IMR-90 (cell line): Measurements from ENCODE around the gene EHBP1. TPM values are rescaled to one million over a fixed set of nuclear protein-coding genes. Genes with fewer than 3 reads are reported as not detected.

Experiments
- ATAC-seq: fragments of 200-7000 bp; cut with Tn5 transposase; 2 replicates; pipeline ENCODE4 v1.9.1; 2020; ENCODE audit warnings: low read depth, mild to moderate bottlenecking, moderate library complexity
- BruUV-seq: library from RNA; stranded (reverse); fragments of 400-500 nt; replicated peaks from 2 replicates; lab custom pipeline; 2021; lab: Mats Ljungman, UMichigan
- CTCF ChIA-PET: fragments of 300-600 bp; formaldehyde crosslinking; extraction: SDS; loops from one replicate; lab custom pipeline; 2021; ENCODE audit warnings: antibody characterized with exemption; lab: Yijun Ruan, JAX
- POLR2A ChIA-PET: fragments of 300-600 bp; sonication (Branson Sonifier 250); formaldehyde crosslinking; loops from one replicate; lab custom pipeline; 2022; ENCODE audit warnings: antibody characterized with exemption; ENCODE audit not compliant: unreplicated experiment; lab: Charles Lee
- DNase-seq: peaks from one replicate; pipeline ENCODE4 v3.0.0; 2013
- H2AFZ ChIP-seq: replicated peaks from 2 replicates; pipeline ENCODE3; 2013; ENCODE audit warnings: low read length, mild to moderate bottlenecking; ENCODE audit not compliant: poor library complexity
- H2AK5ac ChIP-seq: 2 replicates; pipeline ENCODE4 v1.6.1; 2013; ENCODE audit warnings: low read depth, low read length, inconsistent platforms
- H2AK9ac ChIP-seq: replicated peaks from 2 replicates; pipeline ENCODE3; 2013; ENCODE audit warnings: mild to moderate bottlenecking, low read depth, low read length, moderate library complexity; ENCODE audit not compliant: poor library complexity
- H2BK120ac ChIP-seq: 2 replicates; pipeline ENCODE4 v1.6.1; 2013; ENCODE audit warnings: low read depth, low read length, inconsistent platforms
- H2BK15ac ChIP-seq: 3 replicates; pipeline ENCODE4 v1.6.1; 2013; ENCODE audit warnings: low read depth, low read length, inconsistent platforms
- H2BK20ac ChIP-seq: 2 replicates; pipeline ENCODE4 v1.6.1; 2013; ENCODE audit warnings: low read depth, mild to moderate bottlenecking, inconsistent platforms, low read length, moderate library complexity
- H2BK5ac ChIP-seq: 2 replicates; pipeline ENCODE4 v1.6.1; 2013; ENCODE audit warnings: mild to moderate bottlenecking, low read depth, low read length, inconsistent platforms; ENCODE audit not compliant: poor library complexity, severe bottlenecking
- H3K14ac ChIP-seq: replicated peaks from 2 replicates; pipeline ENCODE4 v1.6.1; 2013; ENCODE audit warnings: low read depth, low read length, inconsistent platforms
- H3K18ac ChIP-seq: 2 replicates; pipeline ENCODE4 v1.6.1; 2013; ENCODE audit warnings: low read depth, low read length, control low read depth
- H3K23ac ChIP-seq: 2 replicates; pipeline ENCODE4 v1.6.1; 2013; ENCODE audit warnings: low read depth, low read length, inconsistent platforms
- H3K27ac ChIP-seq: 2 replicates; pipeline ENCODE4 v1.5.1; 2013; ENCODE audit warnings: mild to moderate bottlenecking, control low read depth, low read length; ENCODE audit not compliant: insufficient read depth
- H3K27me3 ChIP-seq: 2 replicates; pipeline ENCODE4 v1.6.1; 2013; ENCODE audit warnings: low read length; ENCODE audit not compliant: control insufficient read depth, insufficient read depth
- H3K36me3 ChIP-seq: 2 replicates; pipeline ENCODE4 v1.6.1; 2013; ENCODE audit warnings: low read length, mixed read lengths; ENCODE audit not compliant: control insufficient read depth, insufficient read depth
- H3K4ac ChIP-seq: 2 replicates; pipeline ENCODE4 v1.6.1; 2013; ENCODE audit warnings: low read depth, low read length, inconsistent platforms
- H3K4me1 ChIP-seq: 2 replicates; pipeline ENCODE4 v1.6.1; 2013; ENCODE audit warnings: low read length, mixed read lengths; ENCODE audit not compliant: control insufficient read depth, insufficient read depth
- H3K4me2 ChIP-seq: 2 replicates; pipeline ENCODE4 v1.6.1; 2013; ENCODE audit warnings: low read depth, mild to moderate bottlenecking, control low read depth, low read length, moderate library complexity
- H3K4me3 ChIP-seq: 2 replicates; pipeline ENCODE4 v1.5.1; 2013; ENCODE audit warnings: low read depth, mild to moderate bottlenecking, control low read depth, low read length, moderate library complexity; ENCODE audit not compliant: insufficient read depth
- H3K56ac ChIP-seq: 2 replicates; pipeline ENCODE4 v1.6.1; 2013; ENCODE audit warnings: low read length, inconsistent platforms; ENCODE audit not compliant: insufficient read depth; ENCODE audit errors: extremely low read depth
- H3K79me1 ChIP-seq, 2 experiments: 2 replicates each; pipeline ENCODE4 v1.6.1; 2013; ENCODE audit warnings: low read length in 2 of 2, inconsistent platforms in 1 of 2, low read depth in 1 of 2
- H3K9ac ChIP-seq: 2 replicates; pipeline ENCODE4 v1.6.1; 2013; ENCODE audit warnings: low read depth, low read length, control low read depth
- H3K9me1 ChIP-seq: 2 replicates; pipeline ENCODE4 v1.6.1; 2013; ENCODE audit warnings: low read length, inconsistent platforms; ENCODE audit not compliant: insufficient read depth
- H3K9me3 ChIP-seq: 2 replicates; pipeline ENCODE4 v1.6.1; 2013; ENCODE audit warnings: low read length; ENCODE audit not compliant: control insufficient read depth, insufficient read depth
- H4K20me1 ChIP-seq: 2 replicates; pipeline ENCODE4 v1.6.1; 2013; ENCODE audit warnings: low read length, inconsistent platforms; ENCODE audit not compliant: insufficient read depth
- H4K5ac ChIP-seq: 2 replicates; pipeline ENCODE4 v1.6.1; 2013; ENCODE audit warnings: mild to moderate bottlenecking, low read depth, low read length, control low read depth
- H4K8ac ChIP-seq, 2 experiments: 2 replicates each; pipeline ENCODE4 v1.6.1; 2013; ENCODE audit warnings: low read depth in 2 of 2, low read length in 2 of 2, control low read depth in 1 of 2, inconsistent platforms in 1 of 2
- H4K91ac ChIP-seq: 2 replicates; pipeline ENCODE4 v1.6.1; 2013; ENCODE audit warnings: low read depth, low read length, inconsistent platforms; ENCODE audit not compliant: insufficient read depth
- BHLHE40 ChIP-seq: fragments of 150-350 bp; IDR thresholded peaks from 2 replicates; pipeline ENCODE4 v1.6.1; 2016; ENCODE audit warnings: mild to moderate bottlenecking, low read depth, low read length
- CEBPB ChIP-seq: IDR thresholded peaks from 2 replicates; pipeline ENCODE4 v1.6.1; 2012; ENCODE audit warnings: low read depth, low read length, improper control_type of control experiment
- CHD1 ChIP-seq: IDR thresholded peaks from 2 replicates; pipeline ENCODE4 v1.6.1; 2012; ENCODE audit warnings: low read depth, low read length, improper control_type of control experiment
- ELK1 ChIP-seq: fragments of 150-350 bp; IDR thresholded peaks from 2 replicates; pipeline ENCODE4 v1.6.1; 2016; ENCODE audit warnings: low read depth, mild to moderate bottlenecking, low read length, moderate library complexity, borderline replicate concordance
- MAFK ChIP-seq: IDR thresholded peaks from 2 replicates; pipeline ENCODE4 v1.6.1; 2012; ENCODE audit warnings: low read depth, low read length, improper control_type of control experiment
- MXI1 ChIP-seq: IDR thresholded peaks from 2 replicates; pipeline ENCODE4 v1.6.1; 2012; ENCODE audit warnings: low read depth, mild to moderate bottlenecking, low read length, moderate library complexity, borderline replicate concordance
- NFE2L2 ChIP-seq: fragments of 150-350 bp; IDR thresholded peaks from 2 replicates; pipeline ENCODE4 v1.6.1; 2016; ENCODE audit warnings: low read depth, mild to moderate bottlenecking, low read length
- POLR2A ChIP-seq: IDR thresholded peaks from 2 replicates; pipeline ENCODE4 v1.6.1; 2012; ENCODE audit warnings: mild to moderate bottlenecking, low read depth, low read length
- RAD21 ChIP-seq: IDR thresholded peaks from 2 replicates; pipeline ENCODE4 v1.6.1; 2012; ENCODE audit warnings: low read length, improper control_type of control experiment
- RCOR1 ChIP-seq: IDR thresholded peaks from 2 replicates; pipeline ENCODE4 v1.6.1; 2012; ENCODE audit warnings: mild to moderate bottlenecking, low read length, improper control_type of control experiment; ENCODE audit not compliant: insufficient replicate concordance
- RFX5 ChIP-seq: IDR thresholded peaks from 2 replicates; pipeline ENCODE4 v1.8.0; 2012; ENCODE audit warnings: low read depth, mild to moderate bottlenecking, low read length, moderate library complexity
- SMC3 ChIP-seq: fragments of 150-350 bp; IDR thresholded peaks from 2 replicates; pipeline ENCODE4 v1.6.1; 2016; ENCODE audit warnings: low read depth, mild to moderate bottlenecking, antibody characterized with exemption, low read length, moderate library complexity
- USF2 ChIP-seq: fragments of 150-350 bp; IDR thresholded peaks from 2 replicates; pipeline ENCODE4 v1.6.1; 2017; ENCODE audit warnings: mild to moderate bottlenecking, antibody characterized with exemption, low read length, low read depth
- WGBS, 2 experiments: methylation state at CpG; one replicate each; pipeline versions ENCODE4 v1.1.5 to v1.1.7; 2013; ENCODE audit warnings: missing lambda C conversion rate in 2 of 2; ENCODE audit not compliant: insufficient read length in 1 of 2; ENCODE audit errors: extremely low coverage in 2 of 2; 5-methylcytosine and 5-hydroxymethylcytosine counted together
- dilution Hi-C: fragments of 300-500 bp; cut with HindIII; formaldehyde crosslinking; loops from one replicate; pipeline ENCODE4 v1.14.3; 2018; ENCODE audit warnings: low sequenced_read_pairs; ENCODE audit not compliant: unreplicated experiment
- in situ Hi-C: fragments of 300-500 bp; cut with MboI; formaldehyde crosslinking; loops from 3 replicates; pipeline ENCODE4 v1.14.3; 2019; ENCODE audit warnings: low sequenced_read_pairs, inconsistent platforms, mixed read lengths
- intact Hi-C: fragments of 100-400 bp; cut with micrococcal nuclease; formaldehyde crosslinking; loops from 2 replicates; pipeline ENCODE4 v1.10.0; 2022
- polyA plus RNA-seq, 3 experiments: library from polyadenylated mRNA; depleted of rRNA; stranded (reverse); fragments of >200 nt; gene quantifications; 2 replicates each; pipeline ENCODE4 v1.2.3, GENCODE V29; 2012; ENCODE audit warnings: low replicate concordance in 1 of 3
- total RNA-seq: library from RNA; depleted of rRNA; stranded (reverse); fragments of >200 nt; gene quantifications from 2 replicates; pipeline ENCODE4 v1.2.3, GENCODE V29; 2012
- TF ChIP-seq, protein P1 (sequence below): conservative IDR thresholded peaks from 2 replicates; pipeline ENCODE4 v1.5.1; 2012; ENCODE audit warnings: mild to moderate bottlenecking, low read depth, low read length, improper control_type of control experiment

The EHBP1 gene
- total and polyA plus RNA-seq, 2 of the 4 experiments (the other 2 are of a cell fraction): 28.3 to 44.4 TPM

GRCh38 chr2:62716768-62717167 lies 11.3 kb downstream of the EHBP1 start:
- no peak overlapping the region for H3K9ac ChIP-seq
- H2BK120ac ChIP-seq: no peak overlapping the region
- H3K4me1 ChIP-seq: no peaks in the 10 kb centered on the region
- no peak overlapping the region for H4K8ac ChIP-seq
- H4K91ac ChIP-seq: no peak overlapping the region
- H3K23ac ChIP-seq: no peak overlapping the region
- intact Hi-C loops: no loop called here
- no peak overlapping the region for H3K4ac ChIP-seq
- CTCF ChIA-PET: no interaction called here
- peaks cover 5% of the 10 kb centered on the region for H3K36me3 ChIP-seq
- DNase-seq: no peak
- TF ChIP-seq CEBPB (no peak), RAD21 (no peak), POLR2A (no peak), SMC3 (no peak), NFE2L2 (no peak), CHD1 (no peak), BHLHE40 (no peak), RCOR1 (no peak), ELK1 (no peak), MXI1 (no peak), RFX5 (no peak), MAFK (no peak), USF2 (no peak)
- TF ChIP-seq, protein P1, sequence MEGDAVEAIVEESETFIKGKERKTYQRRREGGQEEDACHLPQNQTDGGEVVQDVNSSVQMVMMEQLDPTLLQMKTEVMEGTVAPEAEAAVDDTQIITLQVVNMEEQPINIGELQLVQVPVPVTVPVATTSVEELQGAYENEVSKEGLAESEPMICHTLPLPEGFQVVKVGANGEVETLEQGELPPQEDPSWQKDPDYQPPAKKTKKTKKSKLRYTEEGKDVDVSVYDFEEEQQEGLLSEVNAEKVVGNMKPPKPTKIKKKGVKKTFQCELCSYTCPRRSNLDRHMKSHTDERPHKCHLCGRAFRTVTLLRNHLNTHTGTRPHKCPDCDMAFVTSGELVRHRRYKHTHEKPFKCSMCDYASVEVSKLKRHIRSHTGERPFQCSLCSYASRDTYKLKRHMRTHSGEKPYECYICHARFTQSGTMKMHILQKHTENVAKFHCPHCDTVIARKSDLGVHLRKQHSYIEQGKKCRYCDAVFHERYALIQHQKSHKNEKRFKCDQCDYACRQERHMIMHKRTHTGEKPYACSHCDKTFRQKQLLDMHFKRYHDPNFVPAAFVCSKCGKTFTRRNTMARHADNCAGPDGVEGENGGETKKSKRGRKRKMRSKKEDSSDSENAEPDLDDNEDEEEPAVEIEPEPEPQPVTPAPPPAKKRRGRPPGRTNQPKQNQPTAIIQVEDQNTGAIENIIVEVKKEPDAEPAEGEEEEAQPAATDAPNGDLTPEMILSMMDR: no peak
- H2AK5ac ChIP-seq: no peak overlapping the region
- POLR2A ChIA-PET: interaction anchor here (0.6 kb wide), 1 partner anchor 11 kb away, joined by 3 read pairs; the partner anchor contains the start of gene EHBP1
- dilution Hi-C loops: no loop called here
- H4K20me1 ChIP-seq: no peaks in the 10 kb centered on the region
- no peak overlapping the region for H3K4me2 ChIP-seq
- H2AFZ ChIP-seq: no peak overlapping the region
- H3K79me1 ChIP-seq: peaks cover 38 to 49% of the 10 kb centered on the region in 2 experiments
- 67% methylated on average over 1 of the region's 4 CpGs; no CpG with 5 or more reads in 1 of the 2 experiments for WGBS, 2 experiments
- no peak overlapping the region for H2BK20ac ChIP-seq
- H3K4me3 ChIP-seq: no peak overlapping the region
- no peaks in the 10 kb centered on the region for H3K9me1 ChIP-seq
- H3K14ac ChIP-seq: no peak overlapping the region
- BruUV-seq: no TSS peak
- no peak overlapping the region for H4K5ac ChIP-seq
- no peak for ATAC-seq
- no peak overlapping the region for H3K27ac ChIP-seq
- no peak overlapping the region for H3K18ac ChIP-seq
- H2AK9ac ChIP-seq: no peak overlapping the region
- in situ Hi-C loops: no loop called here
- H3K27me3 ChIP-seq: no peaks in the 10 kb centered on the region
- H2BK15ac ChIP-seq: no peak overlapping the region
- H3K56ac ChIP-seq: no peak overlapping the region
- H2BK5ac ChIP-seq: no peak overlapping the region
- H3K9me3 ChIP-seq: no peaks in the 10 kb centered on the region; the same call in 1 of the 2 replicates
